ENCODE results near the gene LMTK3.

- TF ChIP-seq POLR2A (IDR thresholded peaks at IDR 0.05): no peak
- TF ChIP-seq, protein P1, sequence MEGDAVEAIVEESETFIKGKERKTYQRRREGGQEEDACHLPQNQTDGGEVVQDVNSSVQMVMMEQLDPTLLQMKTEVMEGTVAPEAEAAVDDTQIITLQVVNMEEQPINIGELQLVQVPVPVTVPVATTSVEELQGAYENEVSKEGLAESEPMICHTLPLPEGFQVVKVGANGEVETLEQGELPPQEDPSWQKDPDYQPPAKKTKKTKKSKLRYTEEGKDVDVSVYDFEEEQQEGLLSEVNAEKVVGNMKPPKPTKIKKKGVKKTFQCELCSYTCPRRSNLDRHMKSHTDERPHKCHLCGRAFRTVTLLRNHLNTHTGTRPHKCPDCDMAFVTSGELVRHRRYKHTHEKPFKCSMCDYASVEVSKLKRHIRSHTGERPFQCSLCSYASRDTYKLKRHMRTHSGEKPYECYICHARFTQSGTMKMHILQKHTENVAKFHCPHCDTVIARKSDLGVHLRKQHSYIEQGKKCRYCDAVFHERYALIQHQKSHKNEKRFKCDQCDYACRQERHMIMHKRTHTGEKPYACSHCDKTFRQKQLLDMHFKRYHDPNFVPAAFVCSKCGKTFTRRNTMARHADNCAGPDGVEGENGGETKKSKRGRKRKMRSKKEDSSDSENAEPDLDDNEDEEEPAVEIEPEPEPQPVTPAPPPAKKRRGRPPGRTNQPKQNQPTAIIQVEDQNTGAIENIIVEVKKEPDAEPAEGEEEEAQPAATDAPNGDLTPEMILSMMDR (IDR thresholded peaks at IDR 0.05): no peak
Measured at GRCh38 chr19:48537541-48537940, 25.9 kb upstream of the LMTK3 start.

All from tibial nerve (tissue), 3 donors.